Stromal cell of bone marrow (primary cell): ENCODE data around the gene CHAD.
"Not testable (repeated sequence)": the region's sequence is repeated elsewhere in the genome, so short reads cannot be mapped to it uniquely, and the experiment has no call there.

ENCODE experiments used
- DNase-seq: peaks from one replicate; pipeline ENCODE4 v3.0.0-alpha.2; 2012; ENCODE audit warnings: low read depth

CHAD gene

GRCh38 chr17:50428831-50429424 lies 39.8 kb downstream of the CHAD start:
- no peak for DNase-seq

DNA sequence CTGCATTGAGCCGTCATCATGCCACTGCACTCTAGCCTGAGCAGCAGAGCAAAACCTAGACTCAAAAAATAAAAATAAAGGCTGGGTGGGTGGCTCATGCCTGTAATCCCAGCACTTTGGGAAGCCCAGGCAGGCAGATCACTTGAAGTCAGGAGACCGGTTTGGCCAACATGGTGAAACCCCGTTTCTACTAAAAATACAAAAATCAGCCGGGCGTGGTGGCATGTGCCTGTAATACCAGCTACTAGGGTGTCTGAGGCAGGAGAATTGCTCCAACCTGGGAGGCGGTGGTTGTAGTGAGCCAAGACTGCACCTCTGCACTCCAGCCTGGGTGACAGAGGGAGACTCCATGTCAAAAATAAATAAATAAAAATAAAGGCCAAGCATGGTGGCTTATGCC lies 40.6 kb downstream of the CHAD start:
- DNase-seq, result not testable (repeated sequence)

- no peak for DNase-seq
Measured at GRCh38 chr17:50426814-50427787, 41.6 kb downstream of the CHAD start.

- no peak for DNase-seq
Measured at GRCh38 chr17:50426472-50426782, 42.3 kb downstream of the CHAD start.

DNA sequence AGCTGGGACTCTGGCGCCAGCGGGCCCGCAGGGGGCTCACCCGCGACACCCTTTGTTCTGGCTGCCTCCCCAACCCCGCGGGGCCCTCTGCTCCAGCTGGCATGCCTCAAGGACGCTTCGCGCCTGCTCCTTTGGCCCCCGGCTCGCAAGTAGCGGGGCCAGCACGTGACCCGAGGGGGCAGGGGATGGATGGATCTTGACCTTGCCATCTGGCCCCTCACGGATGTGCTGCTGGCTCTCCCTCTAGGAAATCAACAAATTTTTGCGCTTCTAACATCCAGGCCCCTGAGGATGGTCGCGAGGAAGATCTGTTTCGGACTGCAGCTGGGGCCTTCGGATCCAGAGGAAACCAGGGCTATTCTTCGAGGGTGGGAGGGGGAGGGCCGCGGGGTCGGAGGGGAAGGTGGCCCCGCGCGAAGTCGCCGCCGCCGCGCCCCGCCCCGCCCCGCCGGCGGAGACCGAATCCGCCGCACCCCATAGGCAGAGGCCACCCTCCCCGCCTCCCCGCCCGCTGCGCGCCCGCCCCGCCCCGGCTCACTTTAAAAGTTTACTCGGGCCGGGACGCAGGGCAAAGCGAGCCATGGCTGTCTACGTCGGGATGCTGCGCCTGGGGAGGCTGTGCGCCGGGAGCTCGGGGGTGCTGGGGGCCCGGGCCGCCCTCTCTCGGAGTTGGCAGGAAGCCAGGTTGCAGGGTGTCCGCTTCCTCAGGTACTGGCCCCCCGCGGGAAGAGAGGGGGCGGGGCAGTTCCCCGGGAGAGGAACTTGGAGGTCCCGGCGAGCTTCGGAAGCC lies 42.8 kb downstream of the CHAD start, which contains the start of gene ACSF2:
TSS of gene ACSF2 (plus strand) at position 537 of the 790 bp plus-strand sequence. CDS start at position 581, 44 bp downstream.
- DNase-seq, result peak; percentile 32

DNA sequence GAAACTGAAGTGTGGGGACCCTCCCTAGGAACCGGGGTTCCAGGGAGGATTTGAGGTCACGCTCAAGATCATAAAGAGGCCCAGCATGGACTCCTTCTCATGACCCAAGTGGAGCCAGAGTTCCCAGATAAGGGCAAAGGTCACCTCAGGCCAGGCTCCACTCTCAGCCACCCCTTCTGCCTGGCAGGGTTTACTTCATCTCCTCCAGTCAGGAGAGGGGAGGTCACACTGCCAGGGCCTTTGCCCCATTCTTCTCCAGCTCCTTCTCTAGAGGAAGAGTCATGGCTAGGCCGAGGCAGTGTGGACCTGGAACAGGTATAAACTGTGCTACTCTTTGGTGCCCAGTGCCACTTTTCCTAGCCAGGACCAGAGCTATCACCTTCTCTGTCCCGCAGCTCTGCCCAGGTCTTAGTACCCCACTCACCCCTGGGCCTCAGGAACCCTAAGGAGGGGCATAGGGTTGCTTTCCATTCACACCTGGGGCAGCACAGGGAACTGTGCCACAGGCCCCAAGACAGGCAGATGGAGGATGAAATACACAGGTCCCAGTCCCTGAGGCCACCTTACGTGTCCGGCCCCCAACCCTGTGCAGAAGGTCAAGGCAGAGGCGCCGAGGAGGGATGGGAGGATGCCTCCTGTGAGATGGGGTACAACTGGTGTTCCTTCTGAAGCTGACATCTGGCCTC lies 43.5 kb downstream of the CHAD start:
- DNase-seq, result no peak

DNA sequence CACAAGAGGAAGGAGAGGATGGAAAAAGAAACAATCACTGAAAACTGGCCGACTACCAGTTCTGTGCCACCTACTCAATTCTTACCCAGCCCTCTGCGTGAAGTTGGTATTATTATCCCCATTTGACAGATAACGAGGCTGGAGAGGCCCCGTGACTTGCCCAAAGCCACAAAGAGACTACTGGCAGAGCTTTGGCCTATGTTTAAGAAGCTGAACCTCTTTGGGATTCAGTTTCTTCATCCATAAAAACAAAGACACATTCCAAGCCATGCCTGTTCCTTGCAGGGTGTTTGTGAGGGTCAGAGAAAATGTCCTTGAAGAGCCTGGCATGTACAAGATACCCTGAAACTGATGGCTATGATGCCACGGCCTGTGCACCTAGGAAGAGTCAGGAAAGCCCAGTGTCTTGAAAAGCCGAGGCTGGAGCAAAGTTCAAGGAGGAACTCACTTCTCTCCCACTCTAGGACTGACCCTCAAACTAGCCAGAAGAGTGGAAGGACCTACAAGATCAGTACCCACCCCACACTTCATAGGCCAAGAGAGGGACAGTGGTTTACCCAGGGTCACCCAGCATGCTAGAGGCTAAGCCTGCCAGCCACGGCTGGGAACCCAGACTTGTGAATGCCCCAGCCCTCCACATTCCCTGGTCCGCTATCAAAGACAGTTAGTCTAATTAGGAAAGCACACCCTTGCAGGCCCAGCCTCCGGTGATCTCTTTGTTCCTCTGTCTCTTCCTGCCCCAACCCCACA lies 44.3 kb downstream of the CHAD start:
- DNase-seq, result no peak

DNA sequence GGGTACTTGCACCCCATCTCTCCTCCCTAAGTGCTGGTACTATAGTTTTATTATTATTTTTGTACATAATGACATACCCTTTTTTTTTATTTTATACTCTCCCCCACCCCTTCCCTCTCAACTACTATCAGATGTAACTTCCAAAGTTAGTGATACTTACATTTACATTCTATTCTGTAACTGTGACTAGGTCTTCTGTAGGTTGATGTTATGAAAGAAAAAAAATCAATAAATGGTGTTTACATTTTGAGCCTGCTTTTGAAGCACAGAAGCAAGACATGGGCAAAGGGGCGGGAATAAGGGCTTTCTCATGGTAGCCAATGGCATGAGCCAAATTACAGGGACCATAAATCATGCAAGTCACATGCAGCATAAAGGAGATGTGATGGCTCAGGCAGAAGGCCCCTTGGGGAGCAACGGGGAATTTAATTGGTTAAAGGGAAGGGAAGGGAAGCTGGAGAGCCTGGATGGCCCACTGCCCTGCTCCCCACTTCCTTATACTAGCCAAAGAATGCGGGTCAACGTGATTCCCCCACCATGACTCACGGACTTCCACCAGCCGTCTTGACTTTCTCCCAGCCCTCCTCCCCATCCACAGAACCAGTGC lies 45.0 kb downstream of the CHAD start:
- peak; percentile 97 for DNase-seq

- DNase-seq, result no peak
Measured at GRCh38 chr17:50422738-50423137, 45.9 kb downstream of the CHAD start.

DNA sequence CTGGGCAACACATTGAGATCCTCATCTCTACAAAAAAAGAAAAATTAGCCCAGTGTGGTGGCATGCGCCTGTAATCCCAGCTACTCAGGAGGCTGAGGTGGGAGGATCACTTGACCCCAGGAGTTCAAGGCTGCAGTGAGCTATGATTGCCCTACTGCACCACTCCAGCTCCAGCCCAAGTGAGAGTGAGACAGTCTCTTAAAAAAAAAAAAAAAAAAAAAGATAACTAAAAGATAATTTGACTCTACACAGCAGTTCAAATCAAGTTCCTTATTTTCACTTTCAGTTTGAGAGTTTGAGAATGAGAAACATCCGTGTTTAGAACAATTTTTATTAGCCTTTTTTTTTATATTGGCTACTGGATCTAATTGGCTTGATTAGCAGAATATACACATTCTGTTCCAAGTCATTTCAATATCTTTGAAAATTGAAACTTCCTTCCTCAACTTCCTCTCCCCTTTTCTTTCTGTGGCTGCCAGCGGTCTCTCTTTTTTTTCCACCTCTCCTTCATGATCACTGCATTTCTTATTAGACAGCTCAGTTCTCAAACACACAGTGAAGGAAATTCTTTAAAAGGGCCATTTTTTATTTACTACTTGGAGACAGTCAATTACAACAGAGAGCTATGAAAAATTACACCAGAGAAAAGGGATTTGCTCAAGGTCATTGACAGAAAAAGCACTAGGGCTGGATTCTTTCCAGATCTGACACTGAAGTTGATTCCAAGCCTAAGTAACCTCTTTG lies 47.2 kb downstream of the CHAD start:
- no peak for DNase-seq

DNA sequence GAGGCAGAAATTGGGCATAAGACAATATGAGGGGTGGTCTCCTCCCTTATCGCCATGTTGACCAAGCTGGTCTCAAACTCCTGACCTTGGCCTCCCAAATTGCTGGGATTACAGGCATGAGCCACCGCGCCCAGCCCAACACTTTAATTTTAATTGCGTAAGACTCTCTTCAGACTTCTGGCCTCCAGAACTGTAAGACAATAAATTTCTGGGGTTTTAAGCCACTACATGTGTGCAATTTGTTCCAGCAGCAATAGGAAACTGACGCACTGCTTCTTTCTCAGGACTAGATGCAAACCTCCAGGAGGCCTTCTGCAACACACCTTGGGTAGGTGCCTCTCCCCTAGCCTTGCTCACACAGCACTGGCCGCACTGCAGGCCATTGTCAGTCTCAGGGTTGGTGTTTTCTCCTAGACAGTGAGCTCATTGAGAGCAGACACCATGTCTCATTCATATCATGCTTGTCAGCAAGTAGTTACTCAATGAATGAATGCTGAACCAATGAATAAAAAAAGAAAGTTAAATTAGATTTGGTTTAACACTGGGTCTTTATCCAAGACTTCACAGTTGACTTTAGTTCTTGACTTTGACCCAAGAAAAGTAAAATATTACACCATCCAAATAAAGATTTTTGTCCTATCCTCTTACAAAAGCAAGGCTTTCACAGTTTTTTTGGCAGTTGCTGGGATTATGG lies 48.1 kb downstream of the CHAD start:
- DNase-seq, result peak; percentile 42

- DNase-seq, result not testable (repeated sequence)
Measured at GRCh38 chr17:50419577-50419976, 49.1 kb downstream of the CHAD start.

DNA sequence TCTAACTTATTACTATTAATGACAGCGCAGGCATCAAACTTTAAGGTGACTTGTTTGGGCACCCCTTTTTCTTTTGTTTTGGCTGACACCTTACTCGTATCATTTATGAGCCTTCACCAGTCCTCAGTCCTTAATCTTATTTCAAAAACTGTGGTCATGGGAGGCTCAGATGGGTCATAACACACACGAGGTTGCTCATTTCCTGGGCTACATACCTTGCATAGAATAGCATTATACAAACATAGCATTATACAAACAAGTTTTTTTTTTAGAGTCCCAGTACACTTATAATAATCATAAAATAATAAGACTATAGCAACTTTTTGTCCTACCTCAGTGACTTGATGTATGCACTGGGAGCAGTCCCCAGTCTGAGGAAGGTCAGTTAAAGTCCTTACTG lies 53.9 kb downstream of the CHAD start:
- no peak for DNase-seq
